HUES6 (cell line): Measurements from ENCODE around the gene ANXA11.

ENCODE experiments used
- H3K27ac ChIP-seq: 2 replicates; pipeline ENCODE4 v1.7.0; 2013; ENCODE audit warnings: low read depth, mild to moderate bottlenecking, low read length, inconsistent platforms
- H3K27me3 ChIP-seq: 2 replicates; pipeline ENCODE4 v1.6.1; 2013; ENCODE audit warnings: low read length; ENCODE audit not compliant: control insufficient read depth, insufficient read depth
- H3K36me3 ChIP-seq: 2 replicates; pipeline ENCODE4 v1.6.1; 2013; ENCODE audit warnings: low read length; ENCODE audit not compliant: control insufficient read depth, insufficient read depth
- H3K4me1 ChIP-seq: 2 replicates; pipeline ENCODE4 v1.6.1; 2013; ENCODE audit warnings: low read length; ENCODE audit not compliant: control insufficient read depth, insufficient read depth
- H3K4me3 ChIP-seq: 2 replicates; pipeline ENCODE4 v1.5.1; 2013; ENCODE audit warnings: low read depth, low read length
- H3K9ac ChIP-seq: one replicate; pipeline ENCODE4 v1.6.1; 2013; ENCODE audit warnings: mild to moderate bottlenecking, low read length
- H3K9me3 ChIP-seq: 2 replicates; pipeline ENCODE4 v1.6.1; 2013; ENCODE audit warnings: low read depth, low read length; ENCODE audit not compliant: control insufficient read depth, insufficient read depth

The ANXA11 gene

GRCh38 chr10:80172896-80173295, 32.4 kb downstream of the ANXA11 start:
- Histone ChIP-seq H3K27me3 (no peaks in the 10 kb centered on the region), H3K9ac (no peak overlapping the region), H3K4me1 (peaks cover 30% of the 10 kb centered on the region), H3K4me3 (no peak overlapping the region), H3K9me3 (no peaks in the 10 kb centered on the region), H3K27ac (no peak overlapping the region), H3K36me3 (peaks cover under 1% of the 10 kb centered on the region; the same call in 1 of the 2 replicates)

GRCh38 chr10:80171248-80171660, 34.1 kb downstream of the ANXA11 start:
- Histone ChIP-seq H3K4me3 (no peak overlapping the region), H3K4me1 (peaks cover 30% of the 10 kb centered on the region), H3K36me3 (peaks cover 7% of the 10 kb centered on the region), H3K27me3 (no peaks in the 10 kb centered on the region), H3K27ac (no peak overlapping the region), H3K9me3 (no peaks in the 10 kb centered on the region), H3K9ac (no peak overlapping the region)

GRCh38 chr10:80170641-80171040, 34.7 kb downstream of the ANXA11 start:
- no peaks in the 10 kb centered on the region for H3K27me3 ChIP-seq
- no peak overlapping the region for H3K4me3 ChIP-seq
- H3K27ac ChIP-seq = no peak overlapping the region
- H3K4me1 ChIP-seq = peaks cover 30% of the 10 kb centered on the region
- H3K36me3 ChIP-seq = peaks cover 11% of the 10 kb centered on the region
- no peaks in the 10 kb centered on the region for H3K9me3 ChIP-seq
- no peak overlapping the region for H3K9ac ChIP-seq

- peaks cover 30% of the 10 kb centered on the region for H3K4me1 ChIP-seq
These were observed 35.3 kb downstream of the ANXA11 start for GRCh38 chr10:80170026-80170425.

GRCh38 chr10:80168679-80169380, 36.5 kb downstream of the ANXA11 start:
- peaks cover 30% of the 10 kb centered on the region for H3K4me1 ChIP-seq
- no peaks in the 10 kb centered on the region for H3K9me3 ChIP-seq
- H3K27me3 ChIP-seq = no peaks in the 10 kb centered on the region
- H3K9ac ChIP-seq = no peak overlapping the region
- H3K36me3 ChIP-seq = peaks cover 13% of the 10 kb centered on the region
- H3K4me3 ChIP-seq = no peak overlapping the region
- H3K27ac ChIP-seq = no peak overlapping the region

More at GRCh38 chr10:80170026-80170425, 35.3 kb downstream of the ANXA11 start:
- H3K9ac ChIP-seq = no peak overlapping the region
- H3K36me3 ChIP-seq = peaks cover 13% of the 10 kb centered on the region
- no peak overlapping the region for H3K4me3 ChIP-seq
- H3K9me3 ChIP-seq = no peaks in the 10 kb centered on the region
- no peak overlapping the region for H3K27ac ChIP-seq
- no peaks in the 10 kb centered on the region for H3K27me3 ChIP-seq

- no peak overlapping the region for H3K9ac ChIP-seq
- H3K4me1 ChIP-seq = peaks cover 26% of the 10 kb centered on the region
- no peaks in the 10 kb centered on the region for H3K9me3 ChIP-seq
- H3K36me3 ChIP-seq = peaks cover 15% of the 10 kb centered on the region
- H3K27me3 ChIP-seq = no peaks in the 10 kb centered on the region
- H3K27ac ChIP-seq = no peak overlapping the region
- H3K4me3 ChIP-seq = no peak overlapping the region
These were observed 37.2 kb downstream of the ANXA11 start for GRCh38 chr10:80168162-80168511.

GRCh38 chr10:80167471-80168161, 37.7 kb downstream of the ANXA11 start:
- no peak overlapping the region for H3K9ac ChIP-seq
- no peak overlapping the region for H3K4me3 ChIP-seq
- H3K27me3 ChIP-seq = no peaks in the 10 kb centered on the region
- H3K9me3 ChIP-seq = no peaks in the 10 kb centered on the region
- no peak overlapping the region for H3K27ac ChIP-seq
- peaks cover 21% of the 10 kb centered on the region for H3K4me1 ChIP-seq
- H3K36me3 ChIP-seq = peaks cover 18% of the 10 kb centered on the region

- H3K27me3 ChIP-seq = no peaks in the 10 kb centered on the region
- H3K27ac ChIP-seq = no peak overlapping the region
- peaks cover 18% of the 10 kb centered on the region for H3K36me3 ChIP-seq
- no peak overlapping the region for H3K9ac ChIP-seq
- H3K9me3 ChIP-seq = no peaks in the 10 kb centered on the region
- peaks cover 13% of the 10 kb centered on the region for H3K4me1 ChIP-seq
- no peak overlapping the region for H3K4me3 ChIP-seq
These were observed 38.5 kb downstream of the ANXA11 start for GRCh38 chr10:80166581-80167470.

GRCh38 chr10:80165173-80165572, 40.2 kb downstream of the ANXA11 start:
- H3K27ac ChIP-seq = no peak overlapping the region
- no peak overlapping the region for H3K9ac ChIP-seq
- 0 out of 2 replicates have a peak, but pooled peaks cover 5% of the 10 kb centered on the region for H3K4me1 ChIP-seq
- H3K27me3 ChIP-seq = no peaks in the 10 kb centered on the region
- no peak overlapping the region for H3K4me3 ChIP-seq
- H3K36me3 ChIP-seq = peaks cover 18% of the 10 kb centered on the region
- H3K9me3 ChIP-seq = no peaks in the 10 kb centered on the region

GRCh38 chr10:80164596-80164995, 40.7 kb downstream of the ANXA11 start:
- Histone ChIP-seq H3K9me3 (no peaks in the 10 kb centered on the region), H3K4me1 (0 out of 2 replicates have a peak, but pooled peaks cover 5% of the 10 kb centered on the region), H3K27me3 (no peaks in the 10 kb centered on the region), H3K4me3 (no peak overlapping the region), H3K9ac (no peak overlapping the region), H3K27ac (no peak overlapping the region), H3K36me3 (peaks cover 18% of the 10 kb centered on the region)
